Suprapubic skin (tissue), 4 donors: Measurements from ENCODE around the gene OSBPL3. TPM values are rescaled to one million over a fixed set of nuclear protein-coding genes. Genes with fewer than 3 reads are reported as not detected.

Experiments used
- DNase-seq, 2 donors: peaks; one replicate each; pipeline ENCODE4 v3.0.0-alpha.2; 2019; ENCODE audit warnings: low spot score in 2 of 2
- H3K27ac ChIP-seq: fragments of 200-600 bp; sonication (generic); one replicate; pipeline ENCODE4 v1.5.1; 2019
- H3K27me3 ChIP-seq: fragments of 200-600 bp; sonication (generic); one replicate; pipeline ENCODE4 v1.5.1; 2019
- H3K36me3 ChIP-seq: fragments of 200-600 bp; sonication (generic); one replicate; pipeline ENCODE4 v1.5.1; 2019
- H3K4me1 ChIP-seq: fragments of 200-600 bp; sonication (generic); one replicate; pipeline ENCODE4 v1.5.1; 2019
- H3K4me3 ChIP-seq: fragments of 200-600 bp; sonication (generic); one replicate; pipeline ENCODE4 v1.5.1; 2019; ENCODE audit warnings: mild to moderate bottlenecking
- H3K9me3 ChIP-seq: fragments of 200-600 bp; sonication (generic); one replicate; pipeline ENCODE4 v1.5.1; 2019
- EP300 ChIP-seq: sonication (generic); formaldehyde crosslinking; IDR thresholded peaks from one replicate; pipeline ENCODE4 v1.6.1; 2017; ENCODE audit warnings: antibody characterized with exemption
- POLR2A ChIP-seq, 2 donors: fragments of 450-650 bp; IDR thresholded peaks; one replicate each; pipeline ENCODE4 v1.6.1; 2017; ENCODE audit warnings: antibody characterized with exemption in 2 of 2, mild to moderate bottlenecking in 2 of 2, moderate library complexity in 2 of 2
- POLR2AphosphoS5 ChIP-seq, 3 donors: sonication (generic); formaldehyde crosslinking; IDR thresholded peaks; one replicate each; pipeline ENCODE4 v1.6.1; 2017; ENCODE audit warnings: antibody characterized with exemption in 3 of 3
- WGBS: methylation state at CpG from one replicate; pipeline ENCODE4 v1.1.5; 2018; 5-methylcytosine and 5-hydroxymethylcytosine counted together
- total RNA-seq, 4 donors: library from RNA; depleted of rRNA; stranded (reverse); fragments of >200 nt; gene quantifications; one replicate each; pipeline ENCODE4 v1.1.0, GENCODE V29; 2016
- TF ChIP-seq, protein P1 (sequence below), 2 donors: fragments of 200-600 bp in 1 of 2; fragments of 450-650 bp in 1 of 2; sonication (generic) in 1 of 2; IDR thresholded peaks; one replicate each; pipeline ENCODE4 v1.5.1; 2016 to 2019; ENCODE audit warnings: antibody characterized with exemption in 2 of 2, mild to moderate bottlenecking in 1 of 2, moderate library complexity in 1 of 2

OSBPL3 gene
- total RNA-seq, 4 donors from 2014 or later, result 22.0 to 49.0 (median 27.3) TPM

DNA sequence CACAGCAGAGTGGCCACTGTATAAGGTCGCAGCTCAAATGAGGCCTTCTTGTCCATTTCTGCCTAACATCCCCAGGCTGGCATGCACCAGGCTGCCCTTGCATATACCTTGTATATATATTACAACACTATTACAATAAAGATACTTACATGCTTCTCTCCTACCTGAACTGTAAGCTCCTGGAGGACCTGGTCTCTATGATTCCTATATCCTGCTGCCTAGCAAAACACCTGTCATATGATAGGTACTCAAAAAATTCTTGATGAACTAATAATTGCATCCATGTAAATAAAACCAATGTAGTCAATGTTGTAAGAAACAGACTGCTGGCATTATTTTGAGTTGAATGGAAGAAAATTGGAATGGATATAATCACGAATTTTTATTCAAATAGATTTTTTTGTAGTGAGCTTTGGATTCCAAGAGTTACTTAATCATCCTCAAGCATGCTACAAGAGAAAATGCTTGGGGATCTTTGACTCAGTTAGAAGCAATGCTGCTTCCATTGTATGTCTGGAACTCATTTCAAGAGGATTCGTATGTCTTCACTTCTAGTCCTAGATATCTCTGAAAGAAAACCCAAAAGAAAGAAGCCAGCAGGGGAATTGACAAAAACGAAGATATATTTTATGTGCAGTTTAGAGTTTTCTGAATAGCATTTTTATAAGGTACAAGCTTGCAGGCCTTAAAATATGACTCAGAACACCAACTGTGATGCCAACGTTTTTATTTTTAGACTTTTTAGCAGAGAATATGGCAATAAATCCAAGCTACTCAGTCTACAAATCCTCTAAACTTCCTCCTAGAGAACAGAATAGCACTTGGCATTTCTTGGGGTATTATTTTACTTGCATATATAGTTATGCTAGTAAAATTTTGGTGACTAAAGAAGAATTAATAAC, 53.1 kb downstream of the OSBPL3 start:
- Histone ChIP-seq H3K9me3 (no peaks in the 10 kb centered on the region), H3K27ac (no peak overlapping the region), H3K27me3 (no peaks in the 10 kb centered on the region), H3K4me1 (peaks cover 17% of the 10 kb centered on the region), H3K4me3 (no peak overlapping the region), H3K36me3 (no peaks in the 10 kb centered on the region)
- no peak for DNase-seq
- no peak for TF ChIP-seq EP300
- no peak for TF ChIP-seq POLR2AphosphoS5 (IDR thresholded peaks at IDR 0.05)
- TF ChIP-seq POLR2A (IDR thresholded peaks at IDR 0.05), result no peak
- TF ChIP-seq, protein P1, sequence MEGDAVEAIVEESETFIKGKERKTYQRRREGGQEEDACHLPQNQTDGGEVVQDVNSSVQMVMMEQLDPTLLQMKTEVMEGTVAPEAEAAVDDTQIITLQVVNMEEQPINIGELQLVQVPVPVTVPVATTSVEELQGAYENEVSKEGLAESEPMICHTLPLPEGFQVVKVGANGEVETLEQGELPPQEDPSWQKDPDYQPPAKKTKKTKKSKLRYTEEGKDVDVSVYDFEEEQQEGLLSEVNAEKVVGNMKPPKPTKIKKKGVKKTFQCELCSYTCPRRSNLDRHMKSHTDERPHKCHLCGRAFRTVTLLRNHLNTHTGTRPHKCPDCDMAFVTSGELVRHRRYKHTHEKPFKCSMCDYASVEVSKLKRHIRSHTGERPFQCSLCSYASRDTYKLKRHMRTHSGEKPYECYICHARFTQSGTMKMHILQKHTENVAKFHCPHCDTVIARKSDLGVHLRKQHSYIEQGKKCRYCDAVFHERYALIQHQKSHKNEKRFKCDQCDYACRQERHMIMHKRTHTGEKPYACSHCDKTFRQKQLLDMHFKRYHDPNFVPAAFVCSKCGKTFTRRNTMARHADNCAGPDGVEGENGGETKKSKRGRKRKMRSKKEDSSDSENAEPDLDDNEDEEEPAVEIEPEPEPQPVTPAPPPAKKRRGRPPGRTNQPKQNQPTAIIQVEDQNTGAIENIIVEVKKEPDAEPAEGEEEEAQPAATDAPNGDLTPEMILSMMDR (IDR thresholded peaks at IDR 0.05), result no peak
- WGBS, result 46% methylated on average over 5 of the region's 5 CpGs

DNA sequence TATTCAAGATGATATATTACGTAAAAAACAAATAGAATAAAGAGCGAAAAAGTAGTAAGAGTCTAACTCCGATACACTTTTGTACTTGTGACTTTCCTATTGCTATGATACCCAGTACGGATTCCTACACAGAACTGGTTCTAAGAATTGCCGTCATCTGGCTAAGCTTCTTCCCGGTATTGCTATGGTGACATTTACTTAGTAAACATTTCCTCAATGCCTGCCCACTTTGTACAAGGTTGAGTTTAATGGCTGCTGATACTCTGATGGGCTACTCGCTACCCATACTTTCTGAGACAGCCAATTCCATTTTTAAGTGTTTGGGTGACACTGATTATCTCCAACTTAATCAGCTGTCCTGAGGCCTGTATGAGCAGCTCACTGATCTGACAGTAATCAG, 55.6 kb downstream of the OSBPL3 start:
- peaks cover 26% of the 10 kb centered on the region for H3K4me1 ChIP-seq
- no peaks in the 10 kb centered on the region for H3K9me3 ChIP-seq
- TF ChIP-seq POLR2A (IDR thresholded peaks at IDR 0.05) (no peak), POLR2AphosphoS5 (IDR thresholded peaks at IDR 0.05) (no peak), EP300 (no peak)
- TF ChIP-seq, protein P1 (IDR thresholded peaks at IDR 0.05), result no peak
- no peaks in the 10 kb centered on the region for H3K27me3 ChIP-seq
- 71% methylated on average over 7 of the region's 7 CpGs for WGBS
- no peak overlapping the region for H3K4me3 ChIP-seq
- no peaks in the 10 kb centered on the region for H3K36me3 ChIP-seq
- DNase-seq, result no peak
- no peak overlapping the region for H3K27ac ChIP-seq

DNA sequence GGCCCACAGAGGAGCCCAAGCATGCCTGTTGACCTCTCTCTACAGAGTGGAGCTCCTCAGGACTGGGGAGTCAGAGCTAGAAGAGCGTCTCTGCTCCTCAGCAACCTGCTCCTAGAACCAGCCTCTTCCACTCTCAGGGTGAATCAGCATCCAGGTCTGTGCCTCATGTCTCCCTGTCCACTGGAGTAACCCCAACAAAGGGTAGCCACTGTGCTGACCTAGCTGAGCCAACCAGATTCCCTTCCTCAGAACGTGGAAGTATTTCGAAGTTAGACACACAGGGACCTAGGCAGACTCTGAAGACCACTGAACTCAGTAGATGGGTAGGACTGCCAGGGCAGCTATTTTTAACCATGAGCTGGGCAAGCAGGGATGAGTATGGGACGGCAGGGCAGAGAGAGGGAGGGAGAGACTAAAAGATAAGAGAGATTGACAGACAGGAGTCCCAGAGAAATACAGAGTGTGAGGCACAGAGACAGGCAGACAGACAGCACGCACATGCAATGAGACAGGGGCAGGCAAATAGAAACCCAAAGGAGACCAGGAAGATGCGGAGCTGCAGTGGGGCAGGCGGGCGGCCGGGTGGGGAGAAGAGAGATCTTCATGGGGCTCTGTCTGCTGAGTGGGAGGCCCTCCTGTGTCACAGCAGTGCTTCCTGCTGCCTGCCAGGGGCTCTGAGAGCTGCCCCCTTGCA, 56.7 kb downstream of the OSBPL3 start:
- 92% methylated on average over 9 of the region's 9 CpGs for WGBS
- Histone ChIP-seq H3K27me3 (no peaks in the 10 kb centered on the region), H3K4me3 (no peak overlapping the region), H3K4me1 (peaks cover 24% of the 10 kb centered on the region), H3K36me3 (no peaks in the 10 kb centered on the region), H3K27ac (no peak overlapping the region), H3K9me3 (no peaks in the 10 kb centered on the region)
- no peak for TF ChIP-seq EP300
- TF ChIP-seq POLR2AphosphoS5 (IDR thresholded peaks at IDR 0.05), result no peak
- no peak for TF ChIP-seq POLR2A (IDR thresholded peaks at IDR 0.05)
- TF ChIP-seq, protein P1 (IDR thresholded peaks at IDR 0.05), result no peak
- DNase-seq, result no peak

DNA sequence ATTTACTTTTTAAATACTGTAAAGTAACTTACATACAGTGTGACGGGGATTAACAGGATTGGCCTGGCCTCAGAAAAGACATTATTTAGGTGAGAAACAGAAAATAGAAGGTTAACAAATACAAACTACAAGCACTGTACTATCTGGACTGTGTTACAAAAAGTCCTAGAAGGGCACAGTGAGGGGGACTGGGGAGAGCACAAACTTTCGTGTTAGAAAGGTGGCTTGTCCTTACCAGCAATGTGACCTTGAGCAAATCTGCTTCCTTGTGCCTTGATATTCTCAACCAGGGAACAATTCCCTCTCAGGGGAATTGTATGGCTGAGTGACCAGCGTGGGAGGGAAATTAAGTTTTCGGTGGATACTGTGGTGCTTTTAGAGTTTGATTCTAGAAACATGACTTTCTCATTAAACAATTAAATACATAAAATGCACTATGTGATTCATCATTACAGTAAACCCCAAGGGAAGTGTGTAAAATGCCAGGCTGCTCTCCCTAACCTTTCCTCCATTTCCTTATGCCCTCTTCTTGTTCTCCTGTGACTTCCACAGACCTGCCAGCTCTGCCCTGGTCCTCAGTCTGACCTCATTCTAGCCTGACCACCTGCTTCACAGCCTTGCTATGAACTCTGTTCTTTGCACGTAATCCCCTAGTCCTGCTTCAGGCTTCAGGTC, 57.7 kb downstream of the OSBPL3 start:
- H3K4me1 ChIP-seq, result peaks cover 20% of the 10 kb centered on the region
- TF ChIP-seq EP300, result no peak
- no peak for TF ChIP-seq POLR2A (IDR thresholded peaks at IDR 0.05)
- no peak overlapping the region for H3K27ac ChIP-seq
- H3K36me3 ChIP-seq, result no peaks in the 10 kb centered on the region
- no peak for DNase-seq
- WGBS, result 66% methylated on average over 5 of the region's 5 CpGs
- H3K9me3 ChIP-seq, result no peaks in the 10 kb centered on the region
- H3K27me3 ChIP-seq, result no peaks in the 10 kb centered on the region
- no peak overlapping the region for H3K4me3 ChIP-seq

DNA sequence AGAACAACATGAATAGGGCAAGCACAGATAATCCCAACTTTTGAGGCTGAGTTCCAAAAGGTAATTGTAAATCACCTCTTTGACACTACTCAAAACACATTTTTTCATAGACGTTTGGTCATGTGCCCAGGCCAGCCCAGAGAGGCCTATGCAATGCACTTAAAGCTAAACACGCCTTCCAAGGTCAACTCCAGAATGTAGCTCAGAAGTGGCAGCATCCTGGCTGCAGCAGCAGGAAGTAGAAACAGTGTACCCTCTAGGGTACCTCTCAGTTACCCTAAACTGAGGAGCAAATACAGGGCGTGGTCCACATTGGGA, 58.7 kb downstream of the OSBPL3 start:
- Histone ChIP-seq H3K4me1 (peaks cover 13% of the 10 kb centered on the region), H3K4me3 (no peak overlapping the region), H3K27me3 (no peaks in the 10 kb centered on the region), H3K9me3 (no peaks in the 10 kb centered on the region), H3K36me3 (no peaks in the 10 kb centered on the region), H3K27ac (no peak overlapping the region)
- no peak for DNase-seq
- WGBS, result 53% methylated on average over 3 of the region's 3 CpGs
- TF ChIP-seq, protein P1 (IDR thresholded peaks at IDR 0.05), result no peak
- TF ChIP-seq EP300, result no peak
- TF ChIP-seq POLR2AphosphoS5 (IDR thresholded peaks at IDR 0.05), result no peak
- no peak for TF ChIP-seq POLR2A (IDR thresholded peaks at IDR 0.05)
